HPDE6-E6E7 (cell line): ENCODE results near the gene DEFB123.
"Not testable (repeated sequence)": the region's sequence is repeated elsewhere in the genome, so short reads cannot be mapped to it uniquely, and the experiment has no call there.

ENCODE experiments used
- DNase-seq: peaks from one replicate; pipeline ENCODE4 v3.0.0; 2011; ENCODE audit warnings: missing footprints; ENCODE audit errors: extremely low spot score

The DEFB123 gene, protein sequence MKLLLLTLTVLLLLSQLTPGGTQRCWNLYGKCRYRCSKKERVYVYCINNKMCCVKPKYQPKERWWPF

GRCh38 chr20:31440012-31440659, at the start of gene DEFB123:
Gene DEFB123, plus strand, starts transcription at chr20:31440632. Its CDS starts 67 bp downstream, at chr20:31440699.
- no peak for DNase-seq

DNA sequence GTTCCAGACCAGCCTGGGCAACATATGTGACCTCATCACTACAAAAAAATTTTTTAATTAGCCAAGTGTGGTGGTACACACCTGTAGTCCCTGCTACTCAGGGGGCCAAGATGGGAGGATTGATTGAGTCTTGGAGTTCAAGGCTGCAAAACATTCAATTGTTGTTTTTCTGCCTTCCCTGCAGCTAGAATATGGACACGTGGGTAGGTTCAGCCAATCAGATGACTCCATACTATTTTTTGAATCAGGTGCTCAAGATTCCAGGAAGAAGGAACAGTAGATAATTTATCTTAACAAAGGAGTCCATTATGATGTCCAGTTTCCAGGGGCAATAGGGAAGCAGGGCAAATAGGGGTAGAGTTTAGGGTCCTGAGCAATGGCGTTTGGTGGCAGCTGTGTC, 47.6 kb upstream of the DEFB123 start:
- no peak for DNase-seq

GRCh38 chr20:31394900-31395299, 45.5 kb upstream of the DEFB123 start:
- DNase-seq = no peak

DNA sequence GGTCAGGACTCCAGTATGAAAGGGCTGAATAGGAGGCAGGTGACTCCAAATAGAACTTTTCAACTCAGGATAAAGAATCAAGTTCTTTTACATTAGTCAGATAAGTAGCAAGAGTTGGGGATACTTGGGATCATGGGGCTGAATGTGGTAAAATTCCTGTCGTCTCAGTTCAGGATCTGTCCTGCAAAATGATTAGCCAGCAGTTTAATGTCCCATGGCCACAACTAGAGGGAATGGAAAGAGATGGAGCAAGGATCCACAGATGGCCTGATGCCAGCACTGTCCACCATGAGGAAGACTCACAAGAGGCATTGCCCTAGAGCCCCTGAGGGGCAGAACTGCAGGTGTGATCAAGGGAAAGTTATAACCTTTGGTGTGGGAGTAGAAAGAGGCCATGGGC, 36.5 kb upstream of the DEFB123 start:
- no peak for DNase-seq

- no peak for DNase-seq
Observed at GRCh38 chr20:31406115-31406514, 34.3 kb upstream of the DEFB123 start, which contains the start of gene DEFB121. Gene DEFB121, minus strand, starts transcription at chr20:31406215. Its CDS starts 63 bp downstream, at chr20:31406152.

DNA sequence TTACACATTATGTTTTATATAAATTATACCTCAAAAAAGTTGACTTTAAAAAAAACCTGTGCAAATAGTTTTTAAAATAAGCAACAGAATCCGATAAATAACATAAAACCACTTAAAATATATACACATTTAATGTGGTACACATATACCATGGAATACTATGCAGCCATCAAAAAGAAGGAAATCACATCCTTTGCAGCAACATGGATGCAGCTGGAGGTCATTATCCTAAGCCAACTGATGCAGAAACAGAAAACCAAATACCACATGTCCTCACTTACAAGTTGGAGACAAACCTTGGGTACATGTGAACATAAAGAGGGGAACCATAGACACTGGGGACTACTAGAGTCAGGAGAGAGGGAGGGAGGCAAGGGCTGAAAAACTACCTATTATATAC, 30.4 kb upstream of the DEFB123 start:
- no peak for DNase-seq

DNA sequence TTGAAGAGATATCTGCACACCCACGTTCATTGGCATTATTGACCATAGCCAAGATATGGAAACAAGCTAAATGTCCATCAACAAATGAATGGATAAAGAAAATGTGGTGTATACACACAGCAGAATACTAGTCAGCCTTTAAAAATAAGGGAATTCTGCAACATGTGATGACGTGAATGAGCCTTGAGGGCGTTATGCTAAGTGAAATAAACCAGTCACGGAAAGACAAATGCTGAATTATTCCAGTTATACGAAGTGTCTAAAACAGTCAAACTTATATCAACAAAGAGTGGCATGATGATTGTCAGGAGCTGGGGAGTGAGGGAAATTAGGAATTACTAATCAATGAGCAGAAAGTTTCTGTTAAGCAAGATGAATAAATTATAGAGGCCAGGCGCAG, 26.1 kb upstream of the DEFB123 start:
- DNase-seq = no peak

DNA sequence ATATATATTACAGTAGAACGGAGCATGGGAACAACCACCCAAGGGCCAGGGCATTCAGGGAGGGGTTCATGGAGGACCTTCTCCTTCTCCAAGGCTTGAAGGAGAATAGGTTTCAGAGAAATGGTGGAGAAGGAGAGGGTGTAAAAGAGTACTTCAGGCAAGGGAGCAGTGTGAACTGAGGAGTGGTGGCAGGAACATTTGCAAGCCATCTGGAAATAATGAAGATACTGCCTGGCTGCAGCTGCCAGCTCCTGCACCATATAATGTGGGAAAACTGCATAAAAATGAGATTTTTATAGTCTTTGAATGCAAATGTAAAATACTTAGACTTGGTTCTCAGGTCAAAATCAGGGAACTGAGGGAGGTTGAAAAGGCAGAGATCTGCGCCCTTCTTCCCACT, 24.8 kb upstream of the DEFB123 start:
- DNase-seq = no peak

GRCh38 chr20:31418307-31418706, 22.1 kb upstream of the DEFB123 start:
- no peak for DNase-seq

DNA sequence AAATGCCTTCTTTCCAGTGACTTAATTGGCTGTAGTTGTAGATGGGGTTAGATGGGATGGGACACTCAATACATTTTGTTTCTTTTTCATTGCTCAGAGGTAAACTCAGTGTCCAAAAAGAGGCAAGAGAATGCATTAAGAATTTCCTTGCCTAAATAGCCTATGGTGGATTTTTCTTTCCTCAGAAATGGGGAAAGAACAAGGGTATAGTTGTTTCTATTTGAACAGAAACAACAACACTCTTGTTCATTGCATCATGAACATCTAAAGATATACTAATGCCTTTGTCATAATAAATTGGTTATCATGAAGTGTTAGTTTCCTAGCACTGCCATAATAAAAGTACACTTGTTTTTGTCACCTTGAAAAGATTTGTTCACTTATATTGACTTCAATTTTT, 14.6 kb upstream of the DEFB123 start:
- DNase-seq = no peak

GRCh38 chr20:31426891-31427551, 13.4 kb upstream of the DEFB123 start:
- not testable (repeated sequence) for DNase-seq

GRCh38 chr20:31427576-31427975, 12.9 kb upstream of the DEFB123 start:
- DNase-seq = not testable (repeated sequence)

GRCh38 chr20:31430568-31431115, 9.8 kb upstream of the DEFB123 start:
- DNase-seq = no peak

- DNase-seq = no peak
Observed at GRCh38 chr20:31446084-31446819, 5.8 kb downstream of the DEFB123 start.

DNA sequence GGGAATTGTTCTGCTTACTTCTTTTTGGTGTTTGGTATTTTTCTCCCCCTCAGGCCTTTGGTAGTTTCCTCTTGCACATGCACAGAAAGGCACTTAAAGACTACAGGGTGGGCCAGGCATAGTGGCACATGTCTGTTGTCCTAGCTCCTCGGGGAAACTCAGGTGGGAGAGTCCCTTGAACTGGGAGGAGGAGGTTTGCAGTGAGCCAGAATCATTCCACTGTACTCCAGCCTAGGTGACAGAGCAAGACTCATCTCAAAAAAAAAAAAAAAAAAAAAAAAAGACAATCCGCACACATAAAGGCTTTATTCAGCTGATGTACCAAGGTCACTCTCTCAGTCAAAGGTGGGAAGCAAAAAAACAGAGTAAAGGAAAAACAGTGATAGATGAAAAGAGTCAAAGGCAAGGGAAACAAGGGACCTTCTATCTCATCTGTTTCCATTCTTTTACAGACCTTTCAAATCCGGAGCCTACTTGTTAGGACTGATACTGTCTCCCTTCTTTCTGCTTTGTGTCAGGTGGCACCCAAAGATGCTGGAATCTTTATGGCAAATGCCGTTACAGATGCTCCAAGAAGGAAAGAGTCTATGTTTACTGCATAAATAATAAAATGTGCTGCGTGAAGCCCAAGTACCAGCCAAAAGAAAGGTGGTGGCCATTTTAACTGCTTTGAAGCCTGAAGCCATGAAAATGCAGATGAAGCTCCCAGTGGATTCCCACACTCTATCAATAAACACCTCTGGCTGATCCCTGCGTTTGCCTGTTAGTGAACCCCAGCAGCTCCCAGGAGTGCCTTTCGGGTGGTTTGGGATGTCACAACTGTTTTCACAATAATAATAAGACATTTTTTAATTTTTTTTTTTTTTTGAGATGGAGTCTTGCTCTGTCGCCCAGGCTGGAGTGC, 9.3 kb downstream of the DEFB123 start:
- DNase-seq = no peak

- no peak for DNase-seq
Observed at GRCh38 chr20:31452575-31452974, 12.1 kb downstream of the DEFB123 start.

DNA sequence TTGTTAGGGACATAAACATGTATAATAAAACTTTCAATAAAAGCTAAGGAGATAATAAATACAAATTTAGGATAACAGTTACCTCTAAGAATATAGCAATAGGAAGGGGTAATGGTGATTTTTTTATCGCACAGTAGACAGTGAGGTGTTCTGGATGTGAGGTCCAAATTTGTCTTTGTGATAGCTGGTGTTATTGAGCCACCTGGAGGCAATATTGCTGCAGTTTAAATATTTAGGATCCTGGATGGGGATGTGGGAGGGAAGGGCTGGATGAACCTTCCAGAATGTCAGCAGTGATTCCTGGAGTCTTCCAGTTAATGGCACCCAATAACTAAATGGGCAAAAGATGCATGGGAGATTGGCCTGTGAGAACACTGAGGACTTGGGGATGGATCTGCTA, 13.9 kb downstream of the DEFB123 start:
- DNase-seq = no peak

GRCh38 chr20:31470946-31471345, 30.5 kb downstream of the DEFB123 start:
- DNase-seq = not testable (repeated sequence)

DNA sequence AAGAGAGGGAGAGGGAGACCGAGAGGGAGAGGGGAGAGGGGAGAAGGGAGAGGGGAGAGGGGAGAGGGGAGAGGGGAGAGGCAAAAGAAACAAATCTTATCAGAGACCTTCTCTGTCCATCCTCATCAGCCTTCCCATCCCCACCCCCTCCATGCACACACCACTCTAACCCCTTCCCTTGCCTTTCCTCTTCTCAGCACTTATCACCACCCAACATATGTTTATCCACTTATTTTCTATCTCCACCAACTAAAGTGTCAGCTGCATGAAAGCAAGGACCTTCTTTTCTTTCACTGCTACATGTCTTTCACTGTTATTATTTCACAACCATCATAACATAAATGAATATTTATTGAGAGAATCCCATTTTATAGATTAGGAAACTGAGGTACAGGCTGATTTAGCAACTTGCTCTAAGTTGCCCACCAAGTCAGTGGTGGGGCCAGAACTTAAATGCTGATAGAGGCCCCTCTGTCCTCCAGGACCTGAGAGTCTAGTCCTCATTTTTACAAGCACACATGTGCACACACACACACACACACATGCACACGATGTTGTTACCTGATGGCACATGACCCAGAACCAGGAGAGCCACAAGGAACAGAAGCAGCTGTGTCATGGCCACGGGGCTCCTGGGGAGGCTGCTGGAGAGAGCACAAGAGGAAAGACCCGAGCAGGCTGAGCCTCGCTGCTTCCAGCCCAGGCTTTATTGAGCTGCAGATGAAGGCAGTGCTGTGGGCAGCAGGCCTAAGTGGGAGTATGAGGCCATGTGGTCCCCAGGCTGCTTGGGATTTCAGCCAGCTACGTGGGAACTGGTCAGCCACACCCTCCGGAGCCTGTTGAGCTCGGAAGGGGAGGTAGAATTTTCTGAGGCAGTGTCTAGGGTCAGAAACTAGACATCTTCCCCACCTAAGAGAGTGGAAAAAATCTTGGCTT, 32.2 kb downstream of the DEFB123 start:
- DNase-seq = no peak
